GM10847 (cell line): Measurements from ENCODE around the gene VAMP4.

Experiments
- POLR2A ChIP-seq: IDR thresholded peaks from 2 replicates; pipeline ENCODE4 v1.6.1; 2011; ENCODE audit not compliant: insufficient read length; ENCODE audit errors: extremely low read depth

Gene VAMP4

GRCh38 chr1:171730052-171730451 is 11.8 kb downstream of the VAMP4 start:
- TF ChIP-seq POLR2A: no peak

- TF ChIP-seq POLR2A: no peak
Measured at GRCh38 chr1:171727778-171728177, 14.1 kb downstream of the VAMP4 start.

GRCh38 chr1:171718848-171719247 is 23.0 kb downstream of the VAMP4 start:
- no peak for TF ChIP-seq POLR2A

GRCh38 chr1:171718216-171718615 is 23.6 kb downstream of the VAMP4 start:
- no peak for TF ChIP-seq POLR2A

- no peak for TF ChIP-seq POLR2A
Measured at GRCh38 chr1:171717062-171717718, 24.7 kb downstream of the VAMP4 start.

GRCh38 chr1:171716616-171717015 is 25.2 kb downstream of the VAMP4 start:
- TF ChIP-seq POLR2A: no peak

GRCh38 chr1:171715813-171716251 is 26.0 kb downstream of the VAMP4 start:
- TF ChIP-seq POLR2A: no peak

- TF ChIP-seq POLR2A: no peak
Measured at GRCh38 chr1:171712341-171712740, 29.5 kb downstream of the VAMP4 start.

- TF ChIP-seq POLR2A: no peak
Measured at GRCh38 chr1:171711643-171712042, 30.2 kb downstream of the VAMP4 start.

GRCh38 chr1:171707583-171707982 is 34.3 kb downstream of the VAMP4 start:
- TF ChIP-seq POLR2A: no peak

- no peak for TF ChIP-seq POLR2A
Measured at GRCh38 chr1:171702598-171702997, 39.3 kb downstream of the VAMP4 start.

GRCh38 chr1:171699531-171699930 is 42.3 kb downstream of the VAMP4 start:
- TF ChIP-seq POLR2A: no peak

GRCh38 chr1:171683870-171684269 is 58.0 kb downstream of the VAMP4 start:
- no peak for TF ChIP-seq POLR2A

- no peak for TF ChIP-seq POLR2A
Measured at GRCh38 chr1:171680339-171680738, 61.5 kb downstream of the VAMP4 start.

GRCh38 chr1:171676823-171677222 is 65.0 kb downstream of the VAMP4 start:
- TF ChIP-seq POLR2A: no peak

GRCh38 chr1:171674431-171675405 is 67.1 kb downstream of the VAMP4 start:
- TF ChIP-seq POLR2A: no peak
